ENCODE measurements around the gene ZNF555.

DNA sequence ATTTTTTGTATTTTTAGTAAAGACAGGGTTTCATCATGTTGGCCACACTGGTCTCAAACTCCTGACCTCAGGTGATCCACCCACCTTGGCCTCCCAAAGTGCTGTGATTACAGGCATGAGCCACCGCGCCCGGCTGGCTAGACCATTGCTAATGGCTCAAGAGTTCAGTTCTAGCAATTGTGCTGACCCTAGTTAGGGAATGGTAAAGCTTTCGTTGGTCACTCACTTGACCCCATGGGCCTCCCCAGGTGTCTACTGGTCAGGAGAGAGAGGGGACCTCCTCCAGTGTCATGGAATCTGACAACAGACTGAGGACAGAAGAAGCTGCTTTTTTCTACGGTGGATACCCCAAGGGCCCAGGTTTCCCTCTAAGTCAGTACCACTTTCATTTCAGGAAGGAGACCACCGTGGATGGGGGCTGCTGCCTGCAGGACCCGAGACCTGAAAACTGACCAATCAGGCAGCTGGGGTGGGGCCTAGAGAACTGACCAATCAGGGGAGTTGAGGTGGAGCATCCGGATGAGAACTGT, 25.3 kb downstream of the ZNF555 start:
- TF ChIP-seq EZH2 (IDR thresholded peaks at IDR 0.05; ENCODE audit: low read length, missing control alignments), result no peak
- no peak for TF ChIP-seq CTCF (conservative IDR thresholded peaks at IDR 0.05 in 1 of 2, IDR thresholded peaks at IDR 0.05 in 1 of 2; ENCODE audit: low read depth in 1 of 2, low read length in 2 of 2)

All from fibroblast of lung (primary cell).